Amniotic stem cell (primary cell): ENCODE results near the gene FAM50B.

Experiments
- DNase-seq: peaks from one replicate; lab custom pipeline; 2025; lab: John Stamatoyannopoulos, UW

FAM50B gene

GRCh38 chr6:3820563-3820962 is 28.6 kb upstream of the FAM50B start:
- no peak for DNase-seq

GRCh38 chr6:3822747-3823445 is 26.3 kb upstream of the FAM50B start:
- DNase-seq: no peak

- no peak for DNase-seq
Observed at GRCh38 chr6:3823671-3824070, 25.5 kb upstream of the FAM50B start.

GRCh38 chr6:3825331-3825831 is 23.8 kb upstream of the FAM50B start:
- DNase-seq: no peak

DNA sequence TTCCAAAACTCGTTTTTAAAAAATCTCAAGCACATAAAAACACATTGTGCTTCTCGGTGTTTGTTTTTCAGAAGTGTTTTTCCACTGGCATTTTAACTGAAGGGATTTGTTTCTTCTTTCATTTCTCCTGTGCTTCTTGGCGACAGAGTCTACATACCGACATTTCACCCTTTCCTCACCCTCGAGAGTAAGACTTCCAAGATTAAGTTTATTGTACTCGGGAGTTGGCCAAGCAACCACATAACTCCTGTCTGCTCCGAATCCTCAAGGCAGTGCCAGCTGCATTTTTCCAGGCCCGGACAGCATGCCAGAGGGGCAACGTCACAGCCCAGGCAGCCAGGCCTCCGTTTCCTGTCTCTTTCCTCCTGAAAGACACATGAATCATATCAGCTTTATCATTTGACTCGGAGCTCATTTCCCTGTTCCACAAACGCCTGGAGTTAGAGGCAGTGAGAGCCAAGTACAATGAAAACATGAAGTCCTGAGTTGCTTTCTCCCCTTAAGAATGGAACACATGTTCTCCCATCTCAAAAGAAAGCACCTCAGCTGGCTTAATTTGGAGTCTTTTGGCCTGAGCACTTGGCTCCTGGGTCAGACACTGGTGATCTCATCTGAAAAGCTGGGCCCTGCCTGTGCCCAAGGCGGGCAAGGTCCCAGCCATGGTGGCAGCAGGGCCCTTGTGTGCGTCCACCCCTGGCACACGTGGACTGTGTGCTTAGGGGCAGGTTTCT is 23.2 kb upstream of the FAM50B start:
- DNase-seq: peak; percentile 93

DNA sequence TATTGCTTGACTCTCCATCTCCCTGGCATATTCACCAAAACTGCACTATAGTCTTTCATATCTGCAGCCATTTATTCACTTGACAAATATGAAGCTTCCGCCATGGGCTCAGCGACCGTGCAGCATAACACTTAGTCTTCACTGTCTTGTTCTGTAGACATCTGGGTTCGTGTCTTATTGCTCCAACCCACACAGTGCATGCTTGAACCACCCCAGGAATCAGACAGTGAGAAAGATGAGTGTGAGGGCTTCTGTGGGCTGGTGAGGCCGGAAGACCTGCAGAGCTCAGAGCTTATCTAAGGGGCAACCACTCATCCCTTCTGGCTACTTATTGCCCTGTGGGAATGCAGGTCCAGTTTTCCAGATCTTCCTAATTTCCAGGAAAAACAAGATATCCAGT is 19.9 kb upstream of the FAM50B start:
- DNase-seq: no peak

DNA sequence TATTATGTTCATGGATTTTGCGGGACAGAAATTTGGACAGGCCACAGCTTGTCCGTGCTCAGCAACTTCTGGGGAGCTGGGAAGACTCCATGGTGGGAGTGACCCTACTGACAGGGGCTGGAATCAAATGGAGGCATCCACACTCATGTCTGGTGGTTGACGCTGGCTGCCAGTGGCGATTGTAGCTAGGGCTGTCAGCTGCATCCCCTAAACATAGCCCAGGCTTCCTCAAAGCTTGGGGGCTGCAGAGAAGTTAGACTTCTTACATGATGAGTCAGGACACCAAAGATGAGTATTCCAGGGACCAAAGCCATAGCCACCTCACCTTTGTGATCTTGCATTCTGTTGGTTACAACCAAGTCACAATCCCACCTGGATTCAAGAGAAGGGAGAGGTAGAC is 18.4 kb upstream of the FAM50B start:
- DNase-seq: no peak

GRCh38 chr6:3831761-3832530 is 17.2 kb upstream of the FAM50B start:
- no peak for DNase-seq

GRCh38 chr6:3835055-3835731 is 14.0 kb upstream of the FAM50B start:
- DNase-seq: no peak

DNA sequence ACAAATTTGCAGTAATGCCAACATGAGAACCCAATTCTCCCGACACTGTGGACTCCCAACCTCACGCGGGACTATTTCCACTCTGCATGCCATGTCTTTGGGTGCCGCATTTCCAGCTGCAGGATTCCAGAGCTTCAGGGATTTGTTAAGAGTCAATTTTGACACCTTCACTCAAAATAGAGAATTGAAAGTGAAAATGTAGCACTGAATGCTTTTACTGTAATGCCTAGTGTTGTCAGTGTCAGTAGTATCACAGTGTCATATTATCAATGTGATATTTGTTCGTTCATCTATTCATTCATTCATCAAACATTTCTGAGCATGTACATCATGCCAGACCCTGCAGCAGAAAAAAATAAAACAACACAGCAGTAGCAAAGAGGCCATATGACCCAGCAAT is 13.4 kb upstream of the FAM50B start:
- no peak for DNase-seq

- DNase-seq: no peak
Observed at GRCh38 chr6:3836566-3836965, 12.6 kb upstream of the FAM50B start.

GRCh38 chr6:3837781-3838180 is 11.4 kb upstream of the FAM50B start:
- DNase-seq: no peak

DNA sequence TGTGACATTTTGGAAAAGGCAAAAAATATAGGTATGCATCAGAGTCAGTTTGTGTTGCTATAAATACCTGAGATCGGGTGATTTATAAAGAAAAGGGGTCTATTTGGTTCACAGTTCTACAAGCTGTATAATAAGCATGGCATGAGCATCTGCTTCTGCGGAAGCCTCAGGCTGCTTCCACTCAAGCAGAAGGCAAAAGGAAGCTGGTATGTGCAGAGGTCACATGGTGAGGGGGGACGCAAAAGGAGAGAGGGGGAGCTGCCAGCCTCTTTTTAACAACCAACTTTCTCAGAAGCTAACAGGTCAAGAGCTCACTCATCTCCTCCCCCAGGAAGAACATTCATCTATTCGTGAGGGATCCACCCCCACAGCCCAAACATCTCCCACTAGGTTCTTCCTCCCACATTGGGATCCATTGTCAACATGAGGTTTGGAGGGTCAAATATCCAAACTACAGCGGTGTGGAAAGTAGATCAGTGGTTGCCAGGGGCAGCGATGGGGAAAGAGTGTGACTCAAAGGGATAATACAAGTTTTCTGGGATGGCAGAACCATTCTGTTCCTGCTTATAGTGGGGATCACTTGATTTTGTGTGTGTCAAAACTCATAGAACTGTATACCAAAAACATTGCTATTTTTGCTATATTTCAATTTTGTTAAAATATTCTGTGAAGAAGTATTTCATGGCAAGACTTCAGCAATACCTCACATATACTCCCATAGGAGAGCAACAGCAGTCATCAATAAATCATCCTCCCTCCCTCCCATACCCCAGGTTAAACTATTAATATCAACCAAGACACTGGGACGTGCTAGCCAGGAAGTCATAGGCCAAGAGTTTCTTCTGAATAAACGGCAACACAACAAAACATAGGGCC is 9.9 kb upstream of the FAM50B start:
- DNase-seq: no peak

DNA sequence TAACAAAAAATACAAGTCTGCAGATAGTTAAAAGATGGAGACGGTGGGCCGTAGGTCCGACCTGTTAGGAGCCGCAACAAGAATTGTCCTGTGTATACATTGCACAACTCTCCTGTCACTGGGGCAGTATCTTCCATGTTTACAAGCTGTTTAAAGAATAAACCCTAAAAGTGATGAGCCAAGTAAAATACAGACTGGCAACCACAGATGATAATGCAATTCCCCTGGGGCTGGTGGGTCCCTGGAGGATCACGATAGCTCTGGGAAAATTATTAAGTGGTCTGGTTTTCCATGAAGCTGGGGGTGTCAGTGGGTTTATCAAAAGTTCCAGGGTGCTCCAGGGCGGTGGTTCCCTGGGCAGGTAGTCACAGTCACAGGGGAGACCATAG is 8.1 kb upstream of the FAM50B start:
- DNase-seq: no peak

GRCh38 chr6:3841711-3842565 is 7.2 kb upstream of the FAM50B start:
- peak; percentile 52 for DNase-seq

- DNase-seq: no peak
Observed at GRCh38 chr6:3843379-3844096, 5.6 kb upstream of the FAM50B start.

DNA sequence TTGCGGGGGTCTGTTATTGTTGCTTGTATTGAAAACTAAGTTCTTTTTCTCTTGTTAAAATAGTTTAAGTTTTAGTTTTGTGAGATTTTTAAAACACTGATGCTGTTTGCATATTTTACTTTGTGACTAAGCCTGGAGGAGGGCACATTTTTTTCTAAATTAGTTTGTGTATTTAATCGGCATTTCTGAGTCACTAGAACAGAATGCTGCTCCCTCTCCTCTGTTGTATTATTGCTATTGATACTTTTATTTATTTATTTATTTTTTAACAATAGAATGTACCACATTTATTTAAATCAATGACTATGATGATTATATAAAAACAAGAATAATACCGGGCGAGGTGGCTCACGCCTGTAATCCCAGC is 5.1 kb upstream of the FAM50B start:
- no peak for DNase-seq

- DNase-seq: no peak
Observed at GRCh38 chr6:3847521-3847920, 1.7 kb upstream of the FAM50B start.

DNA sequence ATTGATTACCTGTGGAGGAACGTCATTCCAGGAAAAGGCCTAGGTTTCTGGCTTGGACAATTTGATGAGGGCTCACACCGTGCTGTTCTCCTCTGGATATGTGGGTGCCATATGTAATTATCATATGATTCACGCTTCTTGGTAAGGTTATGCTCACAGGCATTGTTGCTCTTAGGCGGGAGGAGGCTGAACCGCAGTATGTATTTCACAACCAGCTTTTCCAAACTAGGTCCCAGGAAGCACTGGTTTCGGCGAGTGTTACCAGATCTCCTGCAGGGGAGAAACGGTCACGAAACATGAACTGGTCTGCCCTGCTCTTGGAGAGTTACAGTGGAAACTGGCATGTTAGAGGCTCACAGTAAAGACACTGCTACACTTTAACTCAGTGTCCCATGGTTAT is 793 bp upstream of the FAM50B start:
- no peak for DNase-seq
